NB4 (cell line): ENCODE results near the gene MAP3K2.

Experiments used
- MYC ChIP-seq: IDR thresholded peaks from 2 replicates; pipeline ENCODE4 v1.6.1; 2011; ENCODE audit warnings: low read depth, low read length
- POLR2A ChIP-seq: IDR thresholded peaks from 2 replicates; pipeline ENCODE4 v1.6.1; 2011; ENCODE audit warnings: mild to moderate bottlenecking; ENCODE audit not compliant: insufficient read length; ENCODE audit errors: extremely low read depth
- TF ChIP-seq, protein P1 (sequence below): IDR thresholded peaks from one replicate; pipeline ENCODE4 v1.5.1; 2012; ENCODE audit warnings: low read depth, low read length
- TF ChIP-seq, protein P2 (sequence below): IDR thresholded peaks from 2 replicates; pipeline ENCODE4 v1.6.1; 2011; ENCODE audit warnings: low read depth, low read length

GRCh38 chr2:127437056-127437455, 49.3 kb upstream of the MAP3K2 start:
- TF ChIP-seq, protein P1, sequence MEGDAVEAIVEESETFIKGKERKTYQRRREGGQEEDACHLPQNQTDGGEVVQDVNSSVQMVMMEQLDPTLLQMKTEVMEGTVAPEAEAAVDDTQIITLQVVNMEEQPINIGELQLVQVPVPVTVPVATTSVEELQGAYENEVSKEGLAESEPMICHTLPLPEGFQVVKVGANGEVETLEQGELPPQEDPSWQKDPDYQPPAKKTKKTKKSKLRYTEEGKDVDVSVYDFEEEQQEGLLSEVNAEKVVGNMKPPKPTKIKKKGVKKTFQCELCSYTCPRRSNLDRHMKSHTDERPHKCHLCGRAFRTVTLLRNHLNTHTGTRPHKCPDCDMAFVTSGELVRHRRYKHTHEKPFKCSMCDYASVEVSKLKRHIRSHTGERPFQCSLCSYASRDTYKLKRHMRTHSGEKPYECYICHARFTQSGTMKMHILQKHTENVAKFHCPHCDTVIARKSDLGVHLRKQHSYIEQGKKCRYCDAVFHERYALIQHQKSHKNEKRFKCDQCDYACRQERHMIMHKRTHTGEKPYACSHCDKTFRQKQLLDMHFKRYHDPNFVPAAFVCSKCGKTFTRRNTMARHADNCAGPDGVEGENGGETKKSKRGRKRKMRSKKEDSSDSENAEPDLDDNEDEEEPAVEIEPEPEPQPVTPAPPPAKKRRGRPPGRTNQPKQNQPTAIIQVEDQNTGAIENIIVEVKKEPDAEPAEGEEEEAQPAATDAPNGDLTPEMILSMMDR = no peak
- TF ChIP-seq POLR2A = no peak
- TF ChIP-seq, protein P2, sequence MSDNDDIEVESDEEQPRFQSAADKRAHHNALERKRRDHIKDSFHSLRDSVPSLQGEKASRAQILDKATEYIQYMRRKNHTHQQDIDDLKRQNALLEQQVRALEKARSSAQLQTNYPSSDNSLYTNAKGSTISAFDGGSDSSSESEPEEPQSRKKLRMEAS = no peak
- TF ChIP-seq MYC = no peak
